ENCODE results near the gene SGCG.

DNA sequence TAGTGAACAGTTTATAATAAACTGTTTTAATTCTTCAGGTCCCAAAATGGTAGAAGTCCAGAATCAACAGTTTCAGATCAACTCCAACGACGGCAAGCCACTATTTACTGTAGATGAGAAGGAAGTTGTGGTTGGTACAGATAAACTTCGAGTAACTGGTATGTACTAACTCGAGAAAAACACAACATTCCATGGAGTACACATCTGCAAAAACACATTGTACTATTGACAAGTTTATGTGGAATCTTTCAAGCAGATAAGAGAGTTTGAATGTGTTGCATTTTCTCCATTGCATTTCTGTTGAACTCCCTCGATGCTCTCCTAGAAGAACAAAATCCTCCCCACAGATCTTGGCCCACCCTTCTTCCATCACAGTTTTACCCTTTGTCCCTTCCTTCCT lies 98.5 kb downstream of the SGCG start:
- TF ChIP-seq EZH2 (IDR thresholded peaks at IDR 0.05; ENCODE audit: low read depth) = no peak
- TF ChIP-seq, protein P1, sequence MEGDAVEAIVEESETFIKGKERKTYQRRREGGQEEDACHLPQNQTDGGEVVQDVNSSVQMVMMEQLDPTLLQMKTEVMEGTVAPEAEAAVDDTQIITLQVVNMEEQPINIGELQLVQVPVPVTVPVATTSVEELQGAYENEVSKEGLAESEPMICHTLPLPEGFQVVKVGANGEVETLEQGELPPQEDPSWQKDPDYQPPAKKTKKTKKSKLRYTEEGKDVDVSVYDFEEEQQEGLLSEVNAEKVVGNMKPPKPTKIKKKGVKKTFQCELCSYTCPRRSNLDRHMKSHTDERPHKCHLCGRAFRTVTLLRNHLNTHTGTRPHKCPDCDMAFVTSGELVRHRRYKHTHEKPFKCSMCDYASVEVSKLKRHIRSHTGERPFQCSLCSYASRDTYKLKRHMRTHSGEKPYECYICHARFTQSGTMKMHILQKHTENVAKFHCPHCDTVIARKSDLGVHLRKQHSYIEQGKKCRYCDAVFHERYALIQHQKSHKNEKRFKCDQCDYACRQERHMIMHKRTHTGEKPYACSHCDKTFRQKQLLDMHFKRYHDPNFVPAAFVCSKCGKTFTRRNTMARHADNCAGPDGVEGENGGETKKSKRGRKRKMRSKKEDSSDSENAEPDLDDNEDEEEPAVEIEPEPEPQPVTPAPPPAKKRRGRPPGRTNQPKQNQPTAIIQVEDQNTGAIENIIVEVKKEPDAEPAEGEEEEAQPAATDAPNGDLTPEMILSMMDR (conservative IDR thresholded peaks at IDR 0.05) = no peak

Measured in PC-9 (cell line).